Caco-2 (cell line): ENCODE results near the gene PRICKLE3. TPM values are rescaled to one million over a fixed set of nuclear protein-coding genes. Genes with fewer than 3 reads are reported as not detected.
A peak's percentile ranks its signal among the peaks of the same experiment; 100 is the strongest.

ENCODE experiments used
- BruUV-seq: library from RNA; stranded (reverse); fragments of 400-500 nt; replicated peaks from 2 replicates; lab custom pipeline; 2021; lab: Mats Ljungman, UMichigan
- CTCF ChIA-PET: fragments of 300-600 bp; sonication (Branson Sonifier 250); formaldehyde crosslinking; loops from one replicate; lab custom pipeline; 2022; ENCODE audit warnings: antibody characterized with exemption; lab: Charles Lee
- POLR2A ChIA-PET: fragments of 300-600 bp; sonication (Branson Sonifier 250); formaldehyde crosslinking; loops from one replicate; lab custom pipeline; 2022; ENCODE audit warnings: antibody characterized with exemption; lab: Charles Lee
- DNase-seq, 2 experiments: peaks; one replicate each; pipeline versions ENCODE4 v3.0.0 to v3.0.0-alpha.2; 2020 to 2022
- H3K27me3 ChIP-seq: replicated peaks from 2 replicates; pipeline ENCODE4 v1.6.0; 2011; ENCODE audit warnings: low read length; ENCODE audit not compliant: control insufficient read depth, insufficient read depth
- H3K36me3 ChIP-seq: 2 replicates; pipeline ENCODE4 v1.5.1; 2011; ENCODE audit warnings: low read length; ENCODE audit not compliant: control insufficient read depth, insufficient read depth
- H3K4me1 ChIP-seq: fragments of 250-450 bp; sonication (Bioruptor Pico); 2 replicates; pipeline ENCODE4 v1.5.1; 2020; ENCODE audit warnings: mild to moderate bottlenecking
- H3K4me3 ChIP-seq: 2 replicates; pipeline ENCODE4 v1.5.1; 2011; ENCODE audit warnings: low read depth, mild to moderate bottlenecking, control low read depth, low read length
- H3K9me3 ChIP-seq: fragments of 250-450 bp; sonication (Bioruptor Pico); 2 replicates; pipeline ENCODE4 v1.5.1; 2020; ENCODE audit warnings: mild to moderate bottlenecking, moderate library complexity
- H3K27ac Mint-ChIP-seq: one replicate; pipeline ENCODE4 v1.8.0; 2022; ENCODE audit warnings: mixed read lengths; ENCODE audit not compliant: unreplicated experiment
- H3K27me3 Mint-ChIP-seq: one replicate; pipeline ENCODE4 v1.8.0; 2022; ENCODE audit warnings: mixed read lengths; ENCODE audit not compliant: insufficient read depth, unreplicated experiment
- H3K36me3 Mint-ChIP-seq: one replicate; pipeline ENCODE4 v1.8.0; 2022; ENCODE audit warnings: mild to moderate bottlenecking, mixed read lengths; ENCODE audit not compliant: insufficient read depth, unreplicated experiment
- H3K4me1 Mint-ChIP-seq: one replicate; pipeline ENCODE4 v1.8.0; 2022; ENCODE audit warnings: low read depth, mixed read lengths; ENCODE audit not compliant: unreplicated experiment
- H3K4me3 Mint-ChIP-seq: one replicate; pipeline ENCODE4 v1.8.0; 2022; ENCODE audit warnings: mild to moderate bottlenecking, moderate library complexity, mixed read lengths; ENCODE audit not compliant: unreplicated experiment
- H3K9me3 Mint-ChIP-seq: one replicate; pipeline ENCODE4 v1.8.0; 2022; ENCODE audit warnings: mixed read lengths; ENCODE audit not compliant: unreplicated experiment
- intact Hi-C: fragments of 100-400 bp; cut with micrococcal nuclease; formaldehyde crosslinking; loops from one replicate; pipeline ENCODE4 v1.10.0; 2022; ENCODE audit not compliant: unreplicated experiment
- total RNA-seq: library from RNA; stranded (reverse); gene quantifications from 2 replicates; pipeline ENCODE4 v1.2.3, GENCODE V29; 2022
- TF ChIP-seq, protein P1 (sequence below), 2 experiments: fragments of 200-600 bp in 1 of 2; IDR thresholded peaks; 1 replicate in 1 of 2; 2 replicates in 1 of 2; pipeline versions ENCODE4 v1.5.1 to v1.8.0; 2011 to 2022; ENCODE audit warnings: antibody characterized with exemption in 1 of 2, control low read depth in 1 of 2, inconsistent platforms in 1 of 2, low read depth in 1 of 2, low read length in 1 of 2, mild to moderate bottlenecking in 1 of 2, moderate library complexity in 1 of 2; ENCODE audit not compliant: insufficient read depth in 1 of 2, severe bottlenecking in 1 of 2, unreplicated experiment in 1 of 2

Gene PRICKLE3
- total RNA-seq, 1 experiment from 2014 or later: 8.4 TPM

DNA sequence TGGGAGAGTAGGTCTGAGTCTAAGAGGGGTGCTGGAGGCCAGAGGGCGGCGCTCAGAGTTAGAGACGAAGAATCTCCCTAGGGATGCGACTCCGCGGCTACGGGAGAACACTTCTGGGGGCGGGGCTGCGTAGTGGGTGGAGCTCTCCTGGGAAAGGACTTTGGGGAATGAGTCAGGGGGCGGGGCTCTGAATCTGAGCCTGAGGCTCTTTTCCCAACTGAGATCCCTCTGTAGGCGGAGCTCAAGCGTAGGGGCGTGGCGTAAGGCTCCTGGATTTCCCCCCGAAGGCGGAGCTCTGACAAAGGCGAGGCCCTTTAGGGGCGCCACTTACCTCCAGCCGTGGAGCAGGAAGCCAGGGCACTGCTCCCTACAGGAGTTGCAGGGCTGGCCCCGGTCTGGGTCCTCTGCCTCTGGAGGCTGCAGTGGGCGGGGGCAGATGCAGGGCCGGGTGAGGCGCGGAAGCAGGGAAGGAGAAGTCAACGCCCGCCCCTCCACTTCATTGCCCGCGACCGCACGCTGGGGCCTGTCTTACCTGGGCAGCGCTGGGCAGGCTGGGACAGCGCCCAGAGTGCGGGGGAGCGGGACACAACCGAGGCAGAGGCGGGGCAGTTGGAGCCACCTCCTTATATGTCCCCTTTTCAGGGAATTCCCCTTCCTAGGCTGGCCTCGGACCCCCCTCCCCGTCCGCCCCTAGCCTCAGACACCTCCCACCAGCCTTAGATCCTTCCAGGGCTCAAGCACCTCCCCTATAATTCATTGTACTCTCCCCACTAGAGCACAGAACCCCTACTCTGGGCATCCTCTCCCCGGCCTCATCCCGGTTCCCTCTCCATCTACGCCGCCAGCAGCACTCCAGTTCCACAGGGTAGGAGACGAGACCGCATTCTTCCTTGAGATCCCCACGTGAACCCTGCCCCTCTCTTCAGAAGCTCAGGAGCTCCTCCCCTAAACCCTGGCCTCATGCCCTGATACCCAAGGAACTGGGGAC is 1.6 kb downstream of the PRICKLE3 start:
- Histone ChIP-seq H3K9me3 (no peaks in the 10 kb centered on the region), H3K27me3 (no peaks in the 10 kb centered on the region), H3K4me3 (no peak overlapping the region), H3K4me1 (peaks cover 5% of the 10 kb centered on the region; the same call in 1 of the 2 replicates), H3K36me3 (no peaks in the 10 kb centered on the region)
- Mint-ChIP-seq H3K36me3 (peaks cover 11% of the 10 kb centered on the region), H3K9me3 (no peaks in the 10 kb centered on the region), H3K27ac (peak overlapping the region; percentile 73), H3K4me1 (peaks cover 3% of the 10 kb centered on the region), H3K27me3 (no peaks in the 10 kb centered on the region), H3K4me3 (peak overlapping the region; percentile 66)
- ChIA-PET CTCF (interaction anchor here (0.6 kb wide), 1 partner anchor 17 kb away, joined by 4 read pairs; no protein-coding TSS in a partner anchor), POLR2A (no interaction called here)
- DNase-seq: peak in 1 of 2 experiments; percentile 59
- BruUV-seq: no TSS peak
- intact Hi-C loops: no loop called here
- TF ChIP-seq, protein P1, sequence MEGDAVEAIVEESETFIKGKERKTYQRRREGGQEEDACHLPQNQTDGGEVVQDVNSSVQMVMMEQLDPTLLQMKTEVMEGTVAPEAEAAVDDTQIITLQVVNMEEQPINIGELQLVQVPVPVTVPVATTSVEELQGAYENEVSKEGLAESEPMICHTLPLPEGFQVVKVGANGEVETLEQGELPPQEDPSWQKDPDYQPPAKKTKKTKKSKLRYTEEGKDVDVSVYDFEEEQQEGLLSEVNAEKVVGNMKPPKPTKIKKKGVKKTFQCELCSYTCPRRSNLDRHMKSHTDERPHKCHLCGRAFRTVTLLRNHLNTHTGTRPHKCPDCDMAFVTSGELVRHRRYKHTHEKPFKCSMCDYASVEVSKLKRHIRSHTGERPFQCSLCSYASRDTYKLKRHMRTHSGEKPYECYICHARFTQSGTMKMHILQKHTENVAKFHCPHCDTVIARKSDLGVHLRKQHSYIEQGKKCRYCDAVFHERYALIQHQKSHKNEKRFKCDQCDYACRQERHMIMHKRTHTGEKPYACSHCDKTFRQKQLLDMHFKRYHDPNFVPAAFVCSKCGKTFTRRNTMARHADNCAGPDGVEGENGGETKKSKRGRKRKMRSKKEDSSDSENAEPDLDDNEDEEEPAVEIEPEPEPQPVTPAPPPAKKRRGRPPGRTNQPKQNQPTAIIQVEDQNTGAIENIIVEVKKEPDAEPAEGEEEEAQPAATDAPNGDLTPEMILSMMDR (IDR thresholded peaks at IDR 0.05; ENCODE audit: insufficient read depth in 1 of 2, low read depth in 1 of 2, low read length in 1 of 2, severe bottlenecking in 1 of 2, unreplicated experiment in 1 of 2): no peak

GRCh38 chrX:49183701-49184281 is 2.4 kb downstream of the PRICKLE3 start:
- peaks cover 11% of the 10 kb centered on the region for H3K36me3 Mint-ChIP-seq
- TF ChIP-seq, protein P1 (IDR thresholded peaks at IDR 0.05; ENCODE audit: insufficient read depth in 1 of 2, low read depth in 1 of 2, low read length in 1 of 2, severe bottlenecking in 1 of 2, unreplicated experiment in 1 of 2): no peak
- no peaks in the 10 kb centered on the region for H3K27me3 ChIP-seq
- H3K4me3 ChIP-seq: no peak overlapping the region
- no peaks in the 10 kb centered on the region for H3K9me3 Mint-ChIP-seq
- H3K4me1 Mint-ChIP-seq: no peaks in the 10 kb centered on the region
- DNase-seq: no peak
- H3K4me3 Mint-ChIP-seq: peak overlapping the region; percentile 66
- H3K36me3 ChIP-seq: no peaks in the 10 kb centered on the region
- peak overlapping the region; percentile 73 for H3K27ac Mint-ChIP-seq
- POLR2A ChIA-PET: no interaction called here
- H3K9me3 ChIP-seq: no peaks in the 10 kb centered on the region
- 0 out of 2 replicates have a peak, but pooled peaks cover 5% of the 10 kb centered on the region for H3K4me1 ChIP-seq
- no peaks in the 10 kb centered on the region for H3K27me3 Mint-ChIP-seq
- intact Hi-C loops: no loop called here
- CTCF ChIA-PET: interaction anchor here (0.6 kb wide), 1 partner anchor 18 kb away, joined by 4 read pairs; no protein-coding TSS in a partner anchor
- no TSS peak for BruUV-seq

DNA sequence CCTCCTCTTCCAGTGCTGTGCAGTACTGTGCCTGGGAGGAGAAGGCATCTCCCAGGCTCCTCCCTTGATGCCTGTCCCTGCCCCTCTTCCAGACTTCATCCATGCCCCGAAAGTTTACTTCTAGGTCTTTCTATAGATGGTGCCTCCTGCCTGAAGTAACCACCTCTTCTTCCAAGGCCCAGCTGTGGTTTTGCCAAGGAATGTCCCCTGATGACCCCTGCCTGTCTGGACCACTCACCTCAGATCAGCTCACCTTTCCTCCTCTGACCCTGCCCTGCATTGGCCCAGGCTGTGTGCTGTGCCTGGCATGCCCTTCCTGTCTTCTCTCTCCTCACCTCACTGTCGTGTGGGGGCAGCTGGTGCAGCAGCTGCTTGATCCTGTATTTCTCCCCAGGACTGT is 6.8 kb downstream of the PRICKLE3 start:
- Histone ChIP-seq H3K9me3 (no peaks in the 10 kb centered on the region), H3K4me1 (no peaks in the 10 kb centered on the region), H3K36me3 (no peaks in the 10 kb centered on the region), H3K27me3 (no peaks in the 10 kb centered on the region), H3K4me3 (no peak overlapping the region)
- Mint-ChIP-seq H3K36me3 (peaks cover 22% of the 10 kb centered on the region), H3K27me3 (no peaks in the 10 kb centered on the region), H3K9me3 (no peaks in the 10 kb centered on the region), H3K27ac (no peak overlapping the region), H3K4me3 (no peak overlapping the region), H3K4me1 (peaks cover 11% of the 10 kb centered on the region)
- BruUV-seq: no TSS peak
- CTCF ChIA-PET: no interaction called here
- TF ChIP-seq, protein P1 (IDR thresholded peaks at IDR 0.05; ENCODE audit: insufficient read depth in 1 of 2, low read depth in 1 of 2, low read length in 1 of 2, severe bottlenecking in 1 of 2, unreplicated experiment in 1 of 2): no peak
- POLR2A ChIA-PET: no interaction called here
- DNase-seq: no peak
- intact Hi-C loops: loop anchor here (10.0 kb wide), 1 partner anchor 55 kb away; the partner anchor contains the start of genes CACNA1F and CCDC22
